B cell (primary cell): ENCODE results near the gene CBARP. TPM values are rescaled to one million over a fixed set of nuclear protein-coding genes. Genes with fewer than 3 reads are reported as not detected.
A peak's percentile ranks its signal among the peaks of the same experiment; 100 is the strongest.

ENCODE experiments used
- ATAC-seq: fragments of 200-7000 bp; cut with Tn5 transposase; one replicate; pipeline ENCODE4 v1.10.0; 2021; ENCODE audit warnings: low read depth, mild to moderate bottlenecking, moderate number of reproducible peaks, moderate library complexity
- CTCF ChIA-PET: fragments of 350-600 bp; sonication (Branson Sonifier 250); formaldehyde crosslinking; loops from one replicate; lab custom pipeline; 2021; ENCODE audit warnings: antibody characterized with exemption, inconsistent platforms; lab: Charles Lee
- POLR2A ChIA-PET: fragments of 350-600 bp; sonication (Branson Sonifier 250); formaldehyde crosslinking; loops from one replicate; lab custom pipeline; 2021; ENCODE audit warnings: antibody characterized with exemption; lab: Charles Lee
- DNase-seq: peaks from one replicate; pipeline ENCODE4 v3.0.0; 2013
- H2AFZ ChIP-seq: 2 replicates; pipeline ENCODE4 v1.6.1; 2012; ENCODE audit warnings: mild to moderate bottlenecking, low read depth, low read length; ENCODE audit not compliant: insufficient read depth, poor library complexity, severe bottlenecking
- H3K27ac ChIP-seq, 2 donors: 1 replicate in 1 of 2; 2 replicates in 1 of 2; pipeline ENCODE4 v1.5.1; 2012 to 2013; ENCODE audit warnings: low read length in 2 of 2, mild to moderate bottlenecking in 2 of 2, moderate library complexity in 1 of 2
- H3K27me3 ChIP-seq, 4 experiments: fragments of 200-600 bp in 1 of 4; sonication (generic) in 1 of 4; replicated peaks in 1 of 4; 1 replicate in 2 of 4; 2 replicates in 2 of 4; pipeline versions ENCODE4 v1.6.1 to v1.7.0; 2013 to 2016; ENCODE audit warnings: low read length in 3 of 4, mild to moderate bottlenecking in 2 of 4, mixed read lengths in 1 of 4, moderate library complexity in 1 of 4; ENCODE audit not compliant: insufficient read depth in 4 of 4, control insufficient read depth in 3 of 4; ENCODE audit errors: control extremely low read depth in 1 of 4
- H3K36me3 ChIP-seq, 2 experiments: replicated peaks in 1 of 2; 1 replicate in 1 of 2; 2 replicates in 1 of 2; pipeline versions ENCODE4 v1.6.1 to v1.7.1; 2013; ENCODE audit warnings: low read length in 1 of 2; ENCODE audit not compliant: insufficient read depth in 2 of 2, control insufficient read depth in 1 of 2; ENCODE audit errors: control extremely low read depth in 1 of 2, extremely low read depth in 1 of 2
- H3K4me1 ChIP-seq, 2 donors: fragments of 200-600 bp in 1 of 2; sonication (generic) in 1 of 2; 1 replicate in 1 of 2; 2 replicates in 1 of 2; pipeline versions ENCODE4 v1.5.1 to v1.6.1; 2013 to 2017; ENCODE audit warnings: low read length in 2 of 2; ENCODE audit not compliant: control insufficient read depth in 2 of 2, insufficient read depth in 2 of 2
- H3K4me2 ChIP-seq: replicated peaks from 2 replicates; pipeline ENCODE3; 2012; ENCODE audit warnings: mild to moderate bottlenecking, low read depth, low read length; ENCODE audit not compliant: poor library complexity, severe bottlenecking
- H3K4me3 ChIP-seq, 5 experiments: fragments of 200-600 bp in 1 of 5; sonication (generic) in 1 of 5; 1 replicate in 3 of 5; 2 replicates in 2 of 5; pipeline versions ENCODE4 v1.5.1 to v1.7.0; 2011 to 2016; ENCODE audit warnings: low read length in 4 of 5, mild to moderate bottlenecking in 4 of 5, low read depth in 2 of 5, control low read depth in 1 of 5, moderate library complexity in 1 of 5; ENCODE audit not compliant: insufficient read depth in 1 of 5; ENCODE audit errors: control extremely low read depth in 1 of 5, extremely low read depth in 1 of 5
- H3K79me2 ChIP-seq: fragments of 200-600 bp; sonication (generic); one replicate; pipeline ENCODE4 v1.6.0; 2016; ENCODE audit warnings: low read length; ENCODE audit not compliant: control insufficient read depth, insufficient read depth
- H3K9ac ChIP-seq: fragments of 200-600 bp; sonication (generic); 2 replicates; pipeline ENCODE4 v1.6.1; 2017; ENCODE audit warnings: mild to moderate bottlenecking, low read length, moderate library complexity
- H3K9me3 ChIP-seq, 3 donors: one replicate each; pipeline versions ENCODE4 v1.6.1 to v1.7.1; 2013; ENCODE audit warnings: low read length in 2 of 3; ENCODE audit not compliant: control insufficient read depth in 2 of 3, insufficient read depth in 1 of 3; ENCODE audit errors: control extremely low read depth in 1 of 3
- H4K20me1 ChIP-seq: 2 replicates; pipeline ENCODE4 v1.6.0; 2012; ENCODE audit warnings: mild to moderate bottlenecking, low read length; ENCODE audit not compliant: insufficient read depth, control insufficient read depth, poor library complexity, severe bottlenecking
- H3K27ac Mint-ChIP-seq: one replicate; pipeline ENCODE4 v1.8.0; 2021; ENCODE audit warnings: mixed read lengths
- H3K27me3 Mint-ChIP-seq: one replicate; pipeline ENCODE4 v1.8.0; 2021; ENCODE audit warnings: mixed read lengths
- H3K4me1 Mint-ChIP-seq: one replicate; pipeline ENCODE4 v1.8.0; 2021; ENCODE audit warnings: mixed read lengths
- H3K4me3 Mint-ChIP-seq: one replicate; pipeline ENCODE4 v1.8.0; 2021; ENCODE audit warnings: mixed read lengths
- H3K9me3 Mint-ChIP-seq: one replicate; pipeline ENCODE4 v1.8.0; 2022; ENCODE audit warnings: mixed read lengths; ENCODE audit not compliant: insufficient read depth
- CTCF ChIP-seq: fragments of 200-600 bp; IDR thresholded peaks from one replicate; pipeline ENCODE4 v1.8.0; 2022; ENCODE audit warnings: antibody characterized with exemption, mild to moderate bottlenecking
- EZH2 ChIP-seq: IDR thresholded peaks from 2 replicates; pipeline ENCODE4 v1.6.1; 2012; ENCODE audit warnings: borderline replicate concordance, low read depth, mild to moderate bottlenecking, moderate library complexity, low read length; ENCODE audit not compliant: insufficient read depth, poor library complexity, severe bottlenecking
- WGBS: methylation state at CpG from one replicate; pipeline ENCODE4 v1.1.5; 2013; ENCODE audit warnings: missing lambda C conversion rate; ENCODE audit not compliant: insufficient coverage; 5-methylcytosine and 5-hydroxymethylcytosine counted together
- intact Hi-C: fragments of 100-400 bp; cut with micrococcal nuclease; formaldehyde crosslinking; loops from one replicate; pipeline ENCODE4 v1.10.0; 2022
- polyA plus RNA-seq: library from polyadenylated mRNA; depleted of rRNA; stranded (reverse); fragments of >200 nt; gene quantifications from 2 replicates; pipeline ENCODE4 v1.2.3, GENCODE V29; 2012
- total RNA-seq, 2 donors: library from RNA; stranded (reverse); fragments of 120-200 nt in 1 of 2; gene quantifications; 1 replicate in 1 of 2; 2 replicates in 1 of 2; pipeline versions ENCODE4 v1.2.3 to v1.2.4, GENCODE V29; 2013 to 2022

Gene CBARP
- total and polyA plus RNA-seq, 2 donors (not counting 1 experiment from before 2014, with no cell fraction given): not detected

GRCh38 chr19:1239796-1240737 lies 2.3 kb upstream of the CBARP start:
- Histone ChIP-seq H4K20me1 (peaks cover 17% of the 10 kb centered on the region), H3K4me2 (peak overlapping the region; percentile 99), H3K79me2 (peaks cover 23% of the 10 kb centered on the region), H3K4me3 (peak overlapping the region; percentile 16 to 92 (median 37)), H3K27ac (peak overlapping the region in 1 of 2 donors; percentile 27), H2AFZ (peak overlapping the region; percentile 25), H3K9me3 (no peaks in the 10 kb centered on the region), H3K4me1 (peaks cover 42 to 61% of the 10 kb centered on the region in 2 donors), H3K27me3 (peaks cover 0 to 21% (median 7%) of the 10 kb centered on the region in 4 experiments), H3K36me3 (peaks cover 0 to 4% of the 10 kb centered on the region in 2 experiments), H3K9ac (no peak overlapping the region)
- CTCF ChIA-PET: interaction anchor here (1.0 to 8.0 kb wide), 10 partner anchors 25 to 256 kb away, joined by 3 to 658 read pairs (median 3); partner anchors contain the start of genes CIRBP, FAM174C and WDR18
- Mint-ChIP-seq H3K4me3 (peak overlapping the region; percentile 87), H3K4me1 (peaks cover 36% of the 10 kb centered on the region), H3K9me3 (no peaks in the 10 kb centered on the region), H3K27me3 (peaks cover 8% of the 10 kb centered on the region), H3K27ac (no peak overlapping the region)
- POLR2A ChIA-PET: interaction anchor here (0.7 to 7.8 kb wide), 2 partner anchors 25 to 152 kb away, joined by 5 to 402 read pairs; partner anchors contain the start of gene CIRBP
- intact Hi-C loops: loop anchor here (1.0 to 10.0 kb wide), 9 partner anchors 35 to 1945 kb away; partner anchors contain the start of genes CNN2, GPX4, NCLN and RNU6-2
- peak; percentile 50 for ATAC-seq
- DNase-seq: peak; percentile 96
- TF ChIP-seq EZH2 (no peak), CTCF (peak; percentile 94)
- WGBS: 16% methylated on average over 79 of the region's 84 CpGs
